ENCODE results near the gene ZNF473. TPM values are rescaled to one million over a fixed set of nuclear protein-coding genes. Genes with fewer than 3 reads are reported as not detected.

ZNF473 gene
- total and polyA plus RNA-seq, 2 of the 13 experiments (the other 11 are each of a cell fraction or from before 2014, with no cell fraction given): 5.8 to 11.9 TPM

GRCh38 chr19:49987159-49987698 is 38.6 kb upstream of the ZNF473 start (continued):
- TF ChIP-seq MAFF (IDR thresholded peaks at IDR 0.05; ENCODE audit: low read depth, low read length): no peak
- TF ChIP-seq TFE3 (CRISPR knock-in tag; IDR thresholded peaks at IDR 0.05): peak; percentile 100
- peak; percentile 99 for TF ChIP-seq KLF9 (CRISPR knock-in tag; IDR thresholded peaks at IDR 0.05; ENCODE audit: low read depth)
- TF ChIP-seq ZNF7 (CRISPR knock-in tag; IDR thresholded peaks at IDR 0.05): peak; percentile 95
- TF ChIP-seq DNMT1 (CRISPR knock-in tag; IDR thresholded peaks at IDR 0.05): peak; percentile 99
- TF ChIP-seq CEBPB (IDR thresholded peaks at IDR 0.05; ENCODE audit: borderline replicate concordance, low read depth, low read length): no peak
- no peak for TF ChIP-seq YY1 (IDR thresholded peaks at IDR 0.05; ENCODE audit: insufficient read depth, insufficient replicate concordance, low read depth, low read length)
- TF ChIP-seq SNAPC5 (CRISPR knock-in tag; IDR thresholded peaks at IDR 0.05; ENCODE audit: borderline replicate concordance): peak; percentile 99
- peak; percentile 87 for TF ChIP-seq SP5 (CRISPR knock-in tag; IDR thresholded peaks at IDR 0.05; ENCODE audit: borderline replicate concordance, low read depth)
- peak; percentile 100 for TF ChIP-seq ZNF782 (CRISPR knock-in tag; IDR thresholded peaks at IDR 0.05; ENCODE audit: borderline replicate concordance)
- TF ChIP-seq DDIT3 (CRISPR knock-in tag; IDR thresholded peaks at IDR 0.05): peak; percentile 97; the same call in 1 of the 2 replicates
- TF ChIP-seq CERS6 (CRISPR knock-in tag; IDR thresholded peaks at IDR 0.05): peak; percentile 99
- TF ChIP-seq ELK4 (CRISPR knock-in tag; IDR thresholded peaks at IDR 0.05; ENCODE audit: borderline replicate concordance): peak; percentile 98; the same call in 1 of the 2 replicates
- peak; percentile 100 for TF ChIP-seq ZNF431 (CRISPR knock-in tag; IDR thresholded peaks at IDR 0.05; ENCODE audit: borderline replicate concordance, low read depth)
- TF ChIP-seq SP2 (CRISPR knock-in tag; IDR thresholded peaks at IDR 0.05): peak; percentile 64
- peak; percentile 79 for TF ChIP-seq NR2C2 (CRISPR knock-in tag; IDR thresholded peaks at IDR 0.05; ENCODE audit: borderline replicate concordance)
- no peak for TF ChIP-seq ATM (IDR thresholded peaks at IDR 0.05; ENCODE audit: borderline replicate concordance)
- peak; percentile 80 for TF ChIP-seq GABPB1 (CRISPR knock-in tag; IDR thresholded peaks at IDR 0.05)
- peak; percentile 95 for TF ChIP-seq ZNF646 (CRISPR knock-in tag; IDR thresholded peaks at IDR 0.05)
- peak; percentile 100 for TF ChIP-seq ZNF530 (CRISPR knock-in tag; IDR thresholded peaks at IDR 0.05; ENCODE audit: low read depth)
